GM19438 (cell line): Measurements from ENCODE around the gene FAM107B.
"Not testable (repeated sequence)": the region's sequence is repeated elsewhere in the genome, so short reads cannot be mapped to it uniquely, and the experiment has no call there.

Experiments used
- ATAC-seq: cut with Tn5 transposase; IDR thresholded peaks from one replicate; pipeline ENCODE4 v1.9.1; 2021; ENCODE audit warnings: low read depth; ENCODE audit not compliant: unreplicated experiment

Gene FAM107B

DNA sequence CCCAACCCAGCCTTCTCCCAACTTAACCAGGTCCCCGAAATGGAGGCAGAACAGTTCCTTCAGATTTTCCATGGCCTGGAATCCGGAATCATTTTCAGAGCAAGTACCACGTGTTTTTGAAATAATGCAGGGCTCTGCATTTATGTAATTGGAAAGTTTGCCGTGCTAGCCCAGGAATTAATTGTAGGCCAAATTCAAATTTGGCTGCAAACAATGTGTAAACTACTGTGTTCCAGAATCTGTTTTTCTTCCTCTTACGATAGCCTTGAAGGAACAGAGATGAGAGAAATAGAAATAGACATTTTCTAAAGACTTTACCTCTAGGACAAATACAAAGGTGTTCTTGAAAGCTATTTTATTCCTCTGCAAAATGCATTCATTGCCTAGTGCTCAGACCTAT lies 77.4 kb downstream of the FAM107B start:
- ATAC-seq: no peak

- no peak for ATAC-seq
Measured at GRCh38 chr10:14696821-14697220, 77.9 kb downstream of the FAM107B start.

DNA sequence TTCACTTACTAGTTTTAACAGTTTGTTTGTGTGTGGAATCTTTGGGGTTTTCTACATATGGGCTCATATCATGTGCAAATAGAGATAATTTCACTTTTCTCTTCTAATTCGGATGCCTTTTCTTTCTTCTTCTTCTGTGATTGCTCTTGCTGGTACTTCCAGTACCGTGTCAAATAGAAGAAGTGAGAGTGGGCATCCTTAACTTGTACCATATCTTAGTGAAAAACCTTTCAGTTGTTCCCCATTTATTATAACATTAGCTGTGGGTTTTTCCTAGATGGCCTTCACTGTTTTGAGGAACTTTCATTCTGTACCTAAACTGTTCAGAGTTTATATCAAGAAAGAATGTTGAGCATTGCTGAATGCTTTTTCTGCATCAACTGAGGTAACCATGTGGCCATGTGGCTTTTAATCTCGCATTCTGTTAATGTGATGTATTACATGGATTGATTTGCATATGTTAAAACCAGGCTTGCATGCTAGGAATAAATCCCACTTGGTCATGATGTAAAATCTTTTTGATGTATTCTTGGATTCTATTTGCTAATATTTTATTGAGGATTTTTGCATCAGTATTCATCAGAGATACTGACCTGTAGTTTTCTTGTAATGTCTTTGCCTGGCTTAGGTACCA lies 78.7 kb downstream of the FAM107B start:
- ATAC-seq: no peak

- ATAC-seq: no peak
Measured at GRCh38 chr10:14693891-14694290, 80.8 kb downstream of the FAM107B start.

GRCh38 chr10:14692344-14693076 lies 82.2 kb downstream of the FAM107B start:
- ATAC-seq: no peak

DNA sequence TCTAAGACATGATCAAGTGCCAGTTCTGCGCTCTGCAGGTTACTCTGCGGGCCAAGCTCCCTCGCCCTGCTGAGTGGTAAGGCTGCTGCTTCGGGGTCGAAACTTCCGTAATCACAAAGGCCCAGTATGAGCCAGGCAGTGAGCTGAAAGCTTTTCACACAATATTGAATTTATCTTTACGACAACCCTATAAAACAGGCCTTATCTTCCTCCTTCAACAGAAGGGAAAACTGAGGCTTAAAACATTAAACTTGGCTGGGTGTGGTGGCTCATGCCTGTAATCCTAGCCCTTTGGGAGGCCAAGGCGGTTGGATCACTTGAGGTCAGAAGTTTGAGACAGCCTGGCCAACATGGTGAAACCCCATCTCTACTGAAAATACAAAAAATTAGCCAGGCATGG lies 83.3 kb downstream of the FAM107B start:
- no peak for ATAC-seq

GRCh38 chr10:14688606-14689005 lies 86.1 kb downstream of the FAM107B start:
- no peak for ATAC-seq

DNA sequence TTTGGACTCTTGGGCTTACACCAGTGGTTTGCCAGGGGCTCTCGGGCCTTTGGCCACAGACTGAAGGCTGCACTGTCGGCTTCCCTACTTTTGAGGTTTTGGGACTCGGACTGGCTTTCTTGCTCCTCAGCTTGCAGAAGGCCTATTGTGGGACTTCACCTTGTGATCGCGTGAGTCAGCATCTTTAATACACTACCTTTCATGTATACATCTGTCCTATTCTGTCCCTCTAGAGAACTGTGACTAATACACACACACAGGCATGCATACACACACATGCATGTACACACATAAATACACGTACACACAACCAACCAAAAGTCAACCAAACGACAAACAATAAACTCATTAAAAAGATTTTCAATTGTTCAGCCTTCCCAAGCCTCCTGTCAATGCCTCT lies 86.5 kb downstream of the FAM107B start:
- not testable (repeated sequence) for ATAC-seq

DNA sequence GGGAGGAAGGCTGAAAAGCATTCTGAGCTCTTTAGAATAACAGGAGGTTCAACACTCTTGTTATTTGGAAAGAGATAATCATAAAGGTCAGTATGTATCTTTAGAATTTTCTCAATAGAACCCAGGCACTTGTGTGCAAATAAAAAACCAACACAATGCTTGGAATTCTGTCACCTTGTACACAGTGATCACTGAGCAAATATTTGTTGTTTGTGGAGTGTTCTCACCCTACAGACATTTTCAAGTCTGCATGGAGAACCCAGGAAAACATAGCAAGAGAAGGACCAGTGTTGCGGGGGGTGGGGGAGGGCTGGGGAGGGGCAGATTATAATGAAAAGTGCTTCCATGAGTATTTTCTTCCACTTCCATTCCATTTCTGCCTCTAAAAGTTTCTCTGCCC lies 87.4 kb downstream of the FAM107B start:
- no peak for ATAC-seq

GRCh38 chr10:14686356-14686755 lies 88.3 kb downstream of the FAM107B start:
- ATAC-seq: no peak

GRCh38 chr10:14684354-14684753 lies 90.3 kb downstream of the FAM107B start:
- no peak for ATAC-seq

DNA sequence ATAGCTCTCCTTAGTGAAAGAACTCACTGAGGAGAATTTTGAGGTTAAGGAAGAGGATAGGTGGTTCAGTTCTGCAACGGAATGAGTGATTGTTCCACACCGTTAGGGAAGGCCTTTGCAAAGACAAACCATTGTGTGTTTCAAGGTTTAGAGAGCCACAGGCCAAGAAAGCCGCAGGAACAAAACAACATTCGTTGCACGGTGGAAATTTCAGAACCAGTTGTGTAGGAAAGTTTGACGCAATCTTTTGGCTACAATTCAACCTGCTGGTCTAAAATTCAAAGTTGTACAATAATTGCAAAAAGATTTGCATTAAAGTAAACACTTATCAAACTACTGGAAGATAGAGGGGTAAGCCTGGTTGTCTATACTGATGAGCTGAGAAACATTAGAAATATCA lies 91.4 kb downstream of the FAM107B start:
- ATAC-seq: no peak

DNA sequence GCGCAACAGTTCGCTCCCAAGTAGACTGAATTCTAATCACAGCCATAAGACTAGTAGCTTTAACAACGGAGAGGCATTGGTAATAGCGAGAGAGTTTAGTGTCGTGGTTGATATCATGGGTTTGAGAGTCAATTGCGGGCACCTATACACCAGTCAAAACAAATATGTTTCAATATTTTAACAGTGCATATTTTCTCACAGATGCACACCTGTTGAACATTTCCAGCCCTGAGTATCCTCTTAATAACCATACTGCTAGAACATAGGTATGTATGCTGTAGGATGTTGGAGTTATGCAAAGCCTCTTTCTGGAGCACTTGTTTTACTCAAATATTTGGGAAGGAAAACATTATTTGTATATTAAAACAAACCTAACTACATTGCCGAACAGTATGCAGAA lies 92.9 kb downstream of the FAM107B start:
- ATAC-seq: no peak

GRCh38 chr10:14681305-14681704 lies 93.4 kb downstream of the FAM107B start:
- ATAC-seq: no peak

DNA sequence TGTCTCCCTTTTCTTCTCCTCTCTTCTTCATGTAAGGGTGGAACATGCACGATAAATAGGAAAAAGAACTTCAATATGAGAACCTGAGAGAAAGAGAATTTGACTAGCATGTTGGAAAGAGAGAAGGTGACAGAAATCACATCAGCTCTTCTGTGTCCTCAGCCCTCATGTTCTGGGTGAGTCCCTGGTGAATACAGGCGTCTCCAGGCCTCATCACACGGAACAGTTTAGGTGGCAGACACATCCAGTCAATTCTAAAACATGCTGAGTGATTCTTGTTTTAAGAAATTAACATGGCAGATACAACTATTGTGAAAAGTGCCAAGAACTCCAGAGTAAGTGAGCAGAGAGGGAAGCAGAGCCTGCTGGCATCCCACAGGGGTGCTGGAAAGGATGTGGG lies 96.1 kb downstream of the FAM107B start:
- no peak for ATAC-seq

DNA sequence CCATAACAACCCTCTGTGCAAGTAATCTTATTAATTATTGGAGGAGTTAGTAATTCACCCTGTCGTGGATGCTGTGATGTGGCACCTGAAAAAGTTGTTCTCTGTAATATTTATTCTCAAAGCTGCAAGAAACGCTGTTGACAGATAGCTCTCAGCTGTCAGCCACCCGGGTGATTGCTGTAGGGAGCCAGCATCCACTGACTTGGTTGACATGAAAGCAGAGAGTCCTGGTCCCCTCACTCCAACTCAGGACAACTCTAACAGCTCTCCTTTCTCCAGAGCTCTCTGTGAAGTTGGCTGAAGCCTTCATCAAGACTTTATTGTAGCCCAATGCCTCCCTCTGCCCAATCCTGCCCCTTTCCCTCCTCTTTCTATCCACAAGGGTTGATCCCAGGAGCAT lies 98.0 kb downstream of the FAM107B start:
- no peak for ATAC-seq

- no peak for ATAC-seq
Measured at GRCh38 chr10:14674376-14675050, 100.2 kb downstream of the FAM107B start.

GRCh38 chr10:14673189-14673861 lies 101.4 kb downstream of the FAM107B start:
- no peak for ATAC-seq

DNA sequence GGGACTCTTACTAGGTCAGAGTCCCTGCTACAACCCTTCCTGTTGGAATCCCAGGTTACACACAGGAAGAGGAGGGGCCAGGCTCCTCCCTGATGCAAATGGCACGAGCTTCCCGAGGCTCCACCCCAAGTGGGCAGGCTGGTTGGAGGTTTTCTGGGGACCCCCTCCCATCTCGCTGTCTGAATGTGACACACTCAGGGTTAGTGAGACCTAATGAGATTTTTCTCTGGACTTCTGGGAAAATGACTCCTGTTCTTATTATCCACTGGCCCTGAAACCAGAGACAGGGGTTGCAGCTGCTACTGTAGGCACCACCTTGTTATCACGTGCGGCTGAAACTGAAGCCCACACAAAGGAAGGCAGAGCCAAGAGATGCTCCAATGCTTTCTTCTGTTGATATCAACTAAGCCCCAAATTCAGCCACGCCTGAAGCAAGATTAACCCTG lies 103.3 kb downstream of the FAM107B start:
- ATAC-seq: no peak

- no peak for ATAC-seq
Measured at GRCh38 chr10:14670551-14671240, 104.0 kb downstream of the FAM107B start.

DNA sequence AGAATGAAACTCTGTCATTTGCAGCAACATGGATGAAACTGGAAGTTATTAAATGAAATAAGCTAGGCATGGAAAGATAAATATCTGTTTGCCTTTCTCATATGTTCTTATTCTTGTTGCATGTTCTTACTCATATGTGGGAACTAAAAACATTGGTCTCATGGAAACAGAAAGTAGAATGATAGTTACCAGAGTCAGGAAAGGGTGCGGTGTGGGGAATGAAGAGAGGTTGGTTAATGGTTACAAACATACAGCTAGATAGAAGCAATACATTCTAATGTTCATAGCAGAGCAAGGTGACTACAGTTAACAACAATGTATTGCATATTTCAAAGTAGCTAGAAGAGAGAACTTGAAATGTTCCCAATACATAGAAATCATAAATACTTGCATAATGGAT lies 105.1 kb downstream of the FAM107B start:
- ATAC-seq: peak; percentile 87
